Activated gamma-delta T cell treated with Interleukin-2 at 50 U/mL for 16 hours (primary cell): ENCODE measurements around the gene LAT.
A peak's percentile ranks its signal among the peaks of the same experiment; 100 is the strongest.

ENCODE experiments used
- DNase-seq: peaks from one replicate; pipeline ENCODE4 v3.0.0-alpha.2; 2020

Gene LAT

DNA sequence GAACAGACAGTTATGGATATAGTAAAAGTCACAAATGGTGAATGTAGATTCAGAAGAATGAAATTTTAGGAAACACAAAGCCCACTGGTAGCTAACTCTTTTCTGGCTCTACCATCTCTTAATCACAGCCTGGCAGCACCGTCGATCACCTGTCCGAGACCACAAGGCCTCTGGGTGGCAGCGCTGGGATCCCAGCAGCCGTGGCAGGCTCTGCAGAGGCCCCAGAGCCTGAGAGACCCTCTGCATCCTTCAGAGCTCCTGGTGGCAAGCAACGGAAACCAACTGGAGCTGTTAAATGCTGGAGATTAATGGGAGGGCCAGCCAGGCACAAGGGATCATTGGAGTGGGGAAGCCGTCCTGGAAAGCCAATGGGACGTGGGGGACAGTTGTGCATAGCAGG lies 26.3 kb downstream of the LAT start:
- DNase-seq, result no peak

GRCh38 chr16:29011851-29012250 lies 27.0 kb downstream of the LAT start:
- no peak for DNase-seq

GRCh38 chr16:29012913-29013553 lies 28.2 kb downstream of the LAT start:
- DNase-seq, result no peak

GRCh38 chr16:29014561-29015069 lies 29.8 kb downstream of the LAT start:
- no peak for DNase-seq

GRCh38 chr16:29022196-29022595 lies 37.3 kb downstream of the LAT start:
- no peak for DNase-seq

GRCh38 chr16:29023279-29024277 lies 38.7 kb downstream of the LAT start:
- no peak for DNase-seq

- no peak for DNase-seq
Measured at GRCh38 chr16:29024278-29024677, 39.4 kb downstream of the LAT start.

- no peak for DNase-seq
Measured at GRCh38 chr16:29025218-29025617, 40.4 kb downstream of the LAT start.

DNA sequence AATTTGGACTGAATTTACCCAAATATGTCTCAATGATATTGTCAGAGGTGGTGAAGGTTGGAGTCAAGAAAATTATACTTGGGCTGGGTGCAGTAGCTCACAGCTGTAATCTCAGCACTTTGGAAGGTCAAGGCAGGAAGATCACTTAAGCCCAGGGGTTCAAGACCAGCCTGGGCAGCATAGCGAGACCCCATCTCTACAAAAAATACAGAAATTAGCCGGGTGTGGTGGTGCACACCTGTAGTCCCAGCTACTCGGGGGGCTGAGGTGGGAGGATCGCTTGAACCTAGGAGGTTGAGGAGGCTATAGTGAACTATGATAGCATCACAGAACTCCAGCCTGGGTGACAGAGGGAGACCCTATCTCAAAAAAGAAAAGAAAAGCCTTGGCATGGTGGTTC lies 40.9 kb downstream of the LAT start:
- no peak for DNase-seq

DNA sequence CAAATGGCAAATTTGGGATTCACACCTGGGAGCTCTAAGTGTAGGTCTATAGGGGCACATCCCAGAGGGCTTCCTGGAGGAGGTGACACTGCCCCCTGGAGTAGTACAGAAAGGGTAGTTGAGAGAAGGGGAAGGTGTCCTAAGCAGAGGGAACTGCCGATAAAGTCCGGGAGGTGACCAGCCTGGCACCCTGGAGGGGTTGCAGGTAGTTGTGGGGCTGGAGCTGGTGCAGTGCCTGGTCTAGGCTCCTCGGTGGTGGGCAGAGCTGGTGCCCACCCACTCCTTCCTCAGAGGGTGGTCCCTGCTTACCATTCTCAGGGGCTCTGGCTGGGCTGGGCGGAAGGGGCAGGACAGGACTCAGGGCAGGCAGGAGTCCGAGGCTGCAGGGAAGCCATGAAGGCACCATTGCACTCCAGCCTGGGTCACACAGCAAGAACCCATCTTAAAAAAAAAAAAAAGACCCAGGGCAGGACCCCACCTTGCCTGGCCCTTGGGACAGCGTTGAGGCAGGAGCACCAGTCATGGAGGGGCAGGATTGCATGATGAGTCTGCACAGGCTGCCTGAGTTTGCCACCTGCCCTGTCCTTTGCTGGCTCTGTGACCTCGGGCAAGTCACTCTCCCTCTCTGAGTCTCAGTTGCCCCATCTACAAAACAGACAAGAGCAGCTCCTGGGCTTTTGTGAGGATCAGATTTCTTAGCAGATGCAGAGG lies 43.8 kb downstream of the LAT start:
- DNase-seq, result no peak

DNA sequence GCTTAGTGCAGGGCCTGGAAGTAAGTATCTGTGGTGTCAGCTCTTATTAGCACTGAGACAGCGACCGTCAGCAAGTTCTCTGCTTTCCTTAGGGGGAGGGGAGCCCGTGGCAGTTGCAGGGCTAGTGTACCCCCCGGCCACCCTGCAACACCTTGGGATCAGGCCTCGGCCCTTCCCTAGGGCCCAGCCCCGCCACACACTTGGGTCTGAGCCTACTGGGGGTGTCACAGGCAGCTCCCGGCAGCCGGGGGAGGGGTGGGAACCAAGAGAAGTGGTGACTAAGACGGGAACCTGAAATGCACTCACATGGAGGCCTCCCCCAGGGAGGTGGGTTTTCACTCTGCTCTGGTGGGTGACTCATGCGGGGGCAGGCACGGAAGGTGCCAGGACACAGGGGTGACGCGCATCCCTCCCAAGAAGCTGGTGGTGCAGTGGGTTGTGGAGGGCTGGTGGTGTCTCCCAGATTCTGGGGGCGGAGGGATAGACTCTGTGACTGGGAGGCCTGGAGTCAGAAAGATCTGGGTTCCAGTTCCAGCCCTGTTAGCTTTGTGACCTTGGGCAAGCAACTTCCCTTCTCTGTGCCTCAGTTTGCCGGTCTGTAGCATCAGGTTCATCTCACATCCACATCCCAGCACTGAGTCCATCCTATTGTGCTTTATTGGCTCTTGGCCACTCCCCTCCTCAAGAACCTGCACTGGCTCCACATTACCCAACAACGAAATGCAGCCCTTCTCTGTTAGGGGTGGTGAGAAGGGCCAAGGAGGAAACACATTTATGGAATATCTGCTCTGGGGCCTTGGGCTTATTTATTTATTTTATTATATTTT lies 44.5 kb downstream of the LAT start:
- DNase-seq, result peak; percentile 79

- no peak for DNase-seq
Measured at GRCh38 chr16:29030086-29030840, 45.4 kb downstream of the LAT start.
